Fibroblast of lung (primary cell): ENCODE results near the gene TIAM2.

Experiments
- EZH2 ChIP-seq: IDR thresholded peaks from 2 replicates; pipeline ENCODE4 v1.5.1; 2012; ENCODE audit warnings: low read length, control low read depth, mild to moderate bottlenecking; ENCODE audit errors: missing control alignments
- TF ChIP-seq, protein P1 (sequence below), 2 donors: IDR thresholded peaks in 1 of 2; conservative IDR thresholded peaks in 1 of 2; 1 replicate in 1 of 2; 2 replicates in 1 of 2; pipeline ENCODE4 v1.5.1; 2011 to 2012; ENCODE audit warnings: low read length in 2 of 2, control low read depth in 1 of 2, inconsistent platforms in 1 of 2, low read depth in 1 of 2, mild to moderate bottlenecking in 1 of 2

DNA sequence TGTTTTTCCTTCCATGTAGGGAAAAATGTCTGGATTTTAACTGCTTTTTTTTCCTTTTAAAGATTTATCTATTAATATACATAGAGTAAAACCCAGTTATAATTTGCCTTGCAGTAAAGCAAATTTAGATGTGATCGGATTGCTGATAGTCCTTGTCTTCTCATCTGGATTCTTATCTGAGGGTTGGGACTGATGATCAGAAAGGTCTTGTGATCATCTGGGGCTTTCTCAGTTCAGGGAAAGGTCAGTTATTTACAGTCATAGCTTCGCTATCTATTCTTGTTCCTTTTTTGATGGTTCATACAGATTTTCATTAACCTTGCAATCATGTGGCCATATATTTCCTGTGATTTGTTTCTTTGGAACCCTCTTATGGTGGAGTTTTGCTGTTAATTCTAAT, 204.9 kb downstream of the TIAM2 start:
- TF ChIP-seq, protein P1, sequence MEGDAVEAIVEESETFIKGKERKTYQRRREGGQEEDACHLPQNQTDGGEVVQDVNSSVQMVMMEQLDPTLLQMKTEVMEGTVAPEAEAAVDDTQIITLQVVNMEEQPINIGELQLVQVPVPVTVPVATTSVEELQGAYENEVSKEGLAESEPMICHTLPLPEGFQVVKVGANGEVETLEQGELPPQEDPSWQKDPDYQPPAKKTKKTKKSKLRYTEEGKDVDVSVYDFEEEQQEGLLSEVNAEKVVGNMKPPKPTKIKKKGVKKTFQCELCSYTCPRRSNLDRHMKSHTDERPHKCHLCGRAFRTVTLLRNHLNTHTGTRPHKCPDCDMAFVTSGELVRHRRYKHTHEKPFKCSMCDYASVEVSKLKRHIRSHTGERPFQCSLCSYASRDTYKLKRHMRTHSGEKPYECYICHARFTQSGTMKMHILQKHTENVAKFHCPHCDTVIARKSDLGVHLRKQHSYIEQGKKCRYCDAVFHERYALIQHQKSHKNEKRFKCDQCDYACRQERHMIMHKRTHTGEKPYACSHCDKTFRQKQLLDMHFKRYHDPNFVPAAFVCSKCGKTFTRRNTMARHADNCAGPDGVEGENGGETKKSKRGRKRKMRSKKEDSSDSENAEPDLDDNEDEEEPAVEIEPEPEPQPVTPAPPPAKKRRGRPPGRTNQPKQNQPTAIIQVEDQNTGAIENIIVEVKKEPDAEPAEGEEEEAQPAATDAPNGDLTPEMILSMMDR (conservative IDR thresholded peaks at IDR 0.05 in 1 of 2, IDR thresholded peaks at IDR 0.05 in 1 of 2; ENCODE audit: low read depth in 1 of 2, low read length in 2 of 2): no peak
- no peak for TF ChIP-seq EZH2
